Mucosa of descending colon (tissue), 3 donors: ENCODE data around the gene VRK3. TPM values are rescaled to one million over a fixed set of nuclear protein-coding genes. Genes with fewer than 3 reads are reported as not detected.
A peak's percentile ranks its signal among the peaks of the same experiment; 100 is the strongest.

Experiments used
- ATAC-seq: fragments of 200-7000 bp; cut with Tn5 transposase; one replicate; pipeline ENCODE4 v1.9.1; 2020; ENCODE audit warnings: mild to moderate bottlenecking, moderate library complexity
- DNase-seq, 3 donors: peaks; one replicate each; pipeline ENCODE4 v3.0.0-alpha.2; 2020
- H3K36me3 ChIP-seq: fragments of 200-600 bp; one replicate; pipeline ENCODE4 v1.8.0; 2021; ENCODE audit warnings: low read depth, mild to moderate bottlenecking
- H3K4me1 ChIP-seq: fragments of 200-600 bp; one replicate; pipeline ENCODE4 v1.8.0; 2021; ENCODE audit warnings: low read depth, mild to moderate bottlenecking
- H3K4me3 ChIP-seq: fragments of 200-600 bp; one replicate; pipeline ENCODE4 v1.8.0; 2021; ENCODE audit warnings: mild to moderate bottlenecking
- H3K9me3 ChIP-seq: fragments of 200-600 bp; one replicate; pipeline ENCODE4 v1.8.0; 2021; ENCODE audit warnings: mild to moderate bottlenecking
- CTCF ChIP-seq: fragments of 200-600 bp; IDR thresholded peaks from one replicate; pipeline ENCODE4 v1.8.0; 2022; ENCODE audit warnings: antibody characterized with exemption, mild to moderate bottlenecking
- intact Hi-C, 2 donors: fragments of 100-400 bp; cut with DNase I in 1 of 2; cut with micrococcal nuclease in 1 of 2; formaldehyde crosslinking; loops; one replicate each; pipeline versions ENCODE4 v1.11.0 to v1.11.1; 2022; cut with DNase I, micrococcal nuclease
- total RNA-seq, 3 donors: library from RNA; stranded (reverse); fragmentation: NEBNext Ultra II Directional in 2 of 3; extraction: Animal tissue kit (Norgen Biotek cat#: 25700) in 2 of 3; gene quantifications; one replicate each; pipeline versions ENCODE4 v1.2.1 to v1.2.4, GENCODE V29; 2021 to 2023
- donor health status: DM: no; HTN: no; CAD: no; lungs with moderate emphysema.
- donor health status: DM: no; HTN: no; CAD: no.
- donor health status: DM: no; HTN: yes; CAD: no.

Gene VRK3
- total RNA-seq, 3 donors from 2014 or later, result 53.8 to 72.9 (median 62.7) TPM

- no peak overlapping the region for H3K4me3 ChIP-seq
- no peaks in the 10 kb centered on the region for H3K9me3 ChIP-seq
- no peak for TF ChIP-seq CTCF
- intact Hi-C loops, result no loop called here
- ATAC-seq (no peak), DNase-seq (no peak)
- peaks cover 2% of the 10 kb centered on the region for H3K4me1 ChIP-seq
- peaks cover 13% of the 10 kb centered on the region for H3K36me3 ChIP-seq
Observed at GRCh38 chr19:49999371-50000010, 25.7 kb downstream of the VRK3 start.

GRCh38 chr19:49997709-49998108 lies 27.5 kb downstream of the VRK3 start:
- intact Hi-C loops, result no loop called here
- TF ChIP-seq CTCF, result no peak

GRCh38 chr19:49988433-49988832 lies 36.7 kb downstream of the VRK3 start:
- intact Hi-C loops, result loop anchor here in 1 of 2 donors (10.0 kb wide), 1 partner anchor 54 kb away; no protein-coding TSS in a partner anchor
- Histone ChIP-seq H3K36me3 (no peaks in the 10 kb centered on the region), H3K4me3 (no peak overlapping the region), H3K4me1 (no peaks in the 10 kb centered on the region), H3K9me3 (no peaks in the 10 kb centered on the region)
- TF ChIP-seq CTCF, result no peak
- DNase-seq (peak in 1 of 3 donors; percentile 12), ATAC-seq (no peak)

More at GRCh38 chr19:49997709-49998108, 27.5 kb downstream of the VRK3 start:
- no peaks in the 10 kb centered on the region for H3K9me3 ChIP-seq
- no peak overlapping the region for H3K4me3 ChIP-seq
- no peaks in the 10 kb centered on the region for H3K4me1 ChIP-seq
- peaks cover 11% of the 10 kb centered on the region for H3K36me3 ChIP-seq
- DNase-seq (peak in 1 of 3 donors; percentile 31), ATAC-seq (peak; percentile 60)

GRCh38 chr19:49988007-49988406 lies 37.2 kb downstream of the VRK3 start:
- ATAC-seq, result no peak
- TF ChIP-seq CTCF, result no peak
- no peak for DNase-seq
- intact Hi-C loops, result loop anchor here in 1 of 2 donors (10.0 kb wide), 1 partner anchor 53 kb away; no protein-coding TSS in a partner anchor
- Histone ChIP-seq H3K4me3 (no peak overlapping the region), H3K9me3 (no peaks in the 10 kb centered on the region), H3K36me3 (no peaks in the 10 kb centered on the region), H3K4me1 (no peaks in the 10 kb centered on the region)

GRCh38 chr19:49987159-49987698 lies 37.9 kb downstream of the VRK3 start:
- peak; percentile 80 to 97 (median 88) for DNase-seq
- Histone ChIP-seq H3K9me3 (no peaks in the 10 kb centered on the region), H3K4me1 (no peaks in the 10 kb centered on the region), H3K4me3 (no peak overlapping the region), H3K36me3 (no peaks in the 10 kb centered on the region)
- ATAC-seq, result peak; percentile 96
- intact Hi-C loops, result loop anchor here in 1 of 2 donors (10.0 kb wide), 1 partner anchor 52 kb away; no protein-coding TSS in a partner anchor
- no peak for TF ChIP-seq CTCF
